H9 (cell line): ENCODE results near the gene PARL. TPM values are rescaled to one million over a fixed set of nuclear protein-coding genes. Genes with fewer than 3 reads are reported as not detected.

Experiments
- DNase-seq: peaks from one replicate; pipeline ENCODE4 v3.0.0-alpha.2; 2017
- H2AFZ ChIP-seq: one replicate; pipeline ENCODE4 v1.6.1; 2013; ENCODE audit warnings: mild to moderate bottlenecking, low read length, control low read depth, moderate library complexity
- H2AK5ac ChIP-seq: 2 replicates; pipeline ENCODE4 v1.6.1; 2013; ENCODE audit warnings: low read length, control low read depth, mixed read lengths; ENCODE audit not compliant: insufficient read length
- H2BK120ac ChIP-seq: one replicate; pipeline ENCODE4 v1.6.1; 2013; ENCODE audit warnings: low read depth, mild to moderate bottlenecking, low read length, control low read depth, inconsistent platforms; ENCODE audit not compliant: poor library complexity, severe bottlenecking
- H2BK12ac ChIP-seq: 2 replicates; pipeline ENCODE4 v1.6.1; 2013; ENCODE audit warnings: low read length, control low read depth, mixed read lengths, low read depth; ENCODE audit not compliant: insufficient read length
- H2BK15ac ChIP-seq: 2 replicates; pipeline ENCODE4 v1.6.1; 2013; ENCODE audit warnings: low read depth, low read length, control low read depth
- H2BK20ac ChIP-seq: one replicate; pipeline ENCODE4 v1.6.1; 2013; ENCODE audit warnings: low read depth, mild to moderate bottlenecking, low read length, control low read depth, inconsistent platforms; ENCODE audit not compliant: poor library complexity, severe bottlenecking
- H2BK5ac ChIP-seq: 2 replicates; pipeline ENCODE4 v1.6.1; 2013; ENCODE audit warnings: low read length, control low read depth, mixed read lengths; ENCODE audit not compliant: insufficient read length
- H3K14ac ChIP-seq: 2 replicates; pipeline ENCODE4 v1.6.1; 2013; ENCODE audit warnings: low read length, control low read depth; ENCODE audit not compliant: insufficient read depth
- H3K18ac ChIP-seq: 2 replicates; pipeline ENCODE4 v1.6.1; 2013; ENCODE audit warnings: low read depth, mild to moderate bottlenecking, mixed read lengths, low read length, control low read depth; ENCODE audit not compliant: insufficient read length
- H3K23ac ChIP-seq: 2 replicates; pipeline ENCODE4 v1.6.1; 2013; ENCODE audit warnings: low read length, control low read depth, mixed read lengths, low read depth; ENCODE audit not compliant: insufficient read length
- H3K23me2 ChIP-seq: 2 replicates; pipeline ENCODE4 v1.6.1; 2013; ENCODE audit warnings: low read depth, mild to moderate bottlenecking, mixed read lengths, low read length, control low read depth; ENCODE audit not compliant: insufficient read length, poor library complexity, severe bottlenecking
- H3K27ac ChIP-seq: 2 replicates; pipeline ENCODE4 v1.5.1; 2013; ENCODE audit warnings: low read length, control low read depth, mixed read lengths, low read depth; ENCODE audit not compliant: insufficient read length
- H3K27me3 ChIP-seq: 2 replicates; pipeline ENCODE4 v1.6.1; 2013; ENCODE audit warnings: low read length, control low read depth, inconsistent platforms; ENCODE audit not compliant: insufficient read depth
- H3K4ac ChIP-seq: 2 replicates; pipeline ENCODE4 v1.6.1; 2013; ENCODE audit warnings: low read depth, mild to moderate bottlenecking, control low read depth, inconsistent platforms, low read length, moderate library complexity
- H3K4me1 ChIP-seq: 2 replicates; pipeline ENCODE4 v1.6.1; 2013; ENCODE audit warnings: low read length, control low read depth, inconsistent platforms; ENCODE audit not compliant: insufficient read depth
- H3K4me2 ChIP-seq: 2 replicates; pipeline ENCODE4 v1.6.1; 2013; ENCODE audit warnings: low read length, control low read depth, mixed read lengths; ENCODE audit not compliant: insufficient read length, insufficient read depth
- H3K56ac ChIP-seq: 2 replicates; pipeline ENCODE4 v1.6.1; 2013; ENCODE audit warnings: low read depth, mild to moderate bottlenecking, mixed read lengths, low read length, control low read depth; ENCODE audit not compliant: insufficient read length
- H3K79me1 ChIP-seq: 2 replicates; pipeline ENCODE4 v1.6.1; 2013; ENCODE audit warnings: low read depth, mild to moderate bottlenecking, moderate library complexity, low read length, control low read depth, inconsistent platforms; ENCODE audit not compliant: insufficient read depth, poor library complexity, severe bottlenecking
- H3K79me2 ChIP-seq: 2 replicates; pipeline ENCODE4 v1.6.1; 2013; ENCODE audit warnings: low read length, control low read depth, inconsistent platforms; ENCODE audit not compliant: insufficient read depth
- H3K9ac ChIP-seq: 2 replicates; pipeline ENCODE4 v1.6.1; 2013; ENCODE audit warnings: low read length, control low read depth, mixed read lengths; ENCODE audit not compliant: insufficient read length; ENCODE audit errors: extremely low read depth
- H3K9me3 ChIP-seq: one replicate; pipeline ENCODE4 v1.6.1; 2013; ENCODE audit warnings: low read depth, low read length, inconsistent platforms; ENCODE audit not compliant: control insufficient read depth
- H3T11ph ChIP-seq: one replicate; pipeline ENCODE4 v1.6.1; 2013; ENCODE audit warnings: mild to moderate bottlenecking, low read length, control low read depth, inconsistent platforms
- H4K20me1 ChIP-seq: one replicate; pipeline ENCODE4 v1.6.1; 2013; ENCODE audit not compliant: control insufficient read depth, insufficient read length, insufficient read depth
- H4K5ac ChIP-seq: 2 replicates; pipeline ENCODE4 v1.6.1; 2013; ENCODE audit warnings: low read depth, mild to moderate bottlenecking, mixed read lengths, low read length, control low read depth; ENCODE audit not compliant: insufficient read length
- H4K8ac ChIP-seq: replicated peaks from 2 replicates; pipeline ENCODE4 v1.6.1; 2013; ENCODE audit warnings: low read length, control low read depth, mixed read lengths, low read depth; ENCODE audit not compliant: insufficient read length
- H4K91ac ChIP-seq: 2 replicates; pipeline ENCODE4 v1.6.1; 2013; ENCODE audit warnings: low read depth, mild to moderate bottlenecking, moderate library complexity, mixed read lengths, low read length, control low read depth; ENCODE audit not compliant: insufficient read length
- H3K27ac Mint-ChIP-seq, 3 experiments: 2 replicates in 2 of 3; 3 replicates in 1 of 3; pipeline ENCODE4 v1.8.0; 2020 to 2021; ENCODE audit warnings: mixed read lengths in 3 of 3, mild to moderate bottlenecking in 1 of 3, moderate library complexity in 1 of 3
- H3K27me3 Mint-ChIP-seq: 2 replicates; pipeline ENCODE4 v1.8.0; 2021; ENCODE audit warnings: low read depth, mild to moderate bottlenecking, moderate library complexity, mixed read lengths
- H3K36me3 Mint-ChIP-seq, 3 experiments: 2 replicates in 2 of 3; 3 replicates in 1 of 3; pipeline ENCODE4 v1.8.0; 2020 to 2021; ENCODE audit warnings: low read depth in 3 of 3, mixed read lengths in 3 of 3; ENCODE audit not compliant: insufficient read depth in 1 of 3
- H3K4me1 Mint-ChIP-seq, 2 experiments: 2 replicates each; pipeline ENCODE4 v1.8.0; 2020; ENCODE audit warnings: mixed read lengths in 2 of 2
- H3K4me3 Mint-ChIP-seq, 2 experiments: 2 replicates in 1 of 2; 3 replicates in 1 of 2; pipeline ENCODE4 v1.8.0; 2020 to 2021; ENCODE audit warnings: mild to moderate bottlenecking in 2 of 2, mixed read lengths in 2 of 2, moderate library complexity in 1 of 2
- H3K9me3 Mint-ChIP-seq, 2 experiments: 2 replicates in 1 of 2; 3 replicates in 1 of 2; pipeline ENCODE4 v1.8.0; 2020; ENCODE audit warnings: mild to moderate bottlenecking in 2 of 2, mixed read lengths in 2 of 2, moderate library complexity in 1 of 2
- CTCF ChIP-seq: fragments of 200-600 bp; sonication (generic); conservative IDR thresholded peaks from 3 replicates; pipeline ENCODE4 v1.8.0; 2021; ENCODE audit warnings: antibody characterized with exemption, mild to moderate bottlenecking
- WGBS: extraction: QIAGEN DNeasy Blood & Tissue Kit; methylation state at CpG from one replicate; pipeline ENCODE4 v1.1.7; 2013; ENCODE audit warnings: missing lambda C conversion rate, low lambda C conversion rate, mixed read lengths; ENCODE audit not compliant: insufficient read length; ENCODE audit errors: extremely low coverage; 5-methylcytosine and 5-hydroxymethylcytosine counted together
- total RNA-seq: library from RNA; stranded (reverse); gene quantifications from 2 replicates; pipeline ENCODE4 v1.2.1, GENCODE V29; 2021

PARL gene
- total RNA-seq, 1 experiment from 2014 or later: 94.5 TPM

GRCh38 chr3:183781246-183781645 lies 103.4 kb downstream of the PARL start:
- H3K27ac ChIP-seq: no peak overlapping the region
- H2AK5ac ChIP-seq: no peak overlapping the region
- no peaks in the 10 kb centered on the region for H3K9me3 Mint-ChIP-seq
- no peak overlapping the region for H3K23ac ChIP-seq
- no peak overlapping the region for H3K56ac ChIP-seq
- peaks cover 53 to 92% (median 87%) of the 10 kb centered on the region in 3 experiments for H3K36me3 Mint-ChIP-seq
- H3K4me1 Mint-ChIP-seq: no peaks in the 10 kb centered on the region
- H4K20me1 ChIP-seq: no peaks in the 10 kb centered on the region
- H3K4ac ChIP-seq: no peak overlapping the region
- H3K27ac Mint-ChIP-seq: no peak overlapping the region
- H3K27me3 ChIP-seq: no peaks in the 10 kb centered on the region
- no peak overlapping the region for H2BK20ac ChIP-seq
- H3K9me3 ChIP-seq: no peaks in the 10 kb centered on the region
- no peak overlapping the region for H2AFZ ChIP-seq
- no peak overlapping the region for H3K18ac ChIP-seq
- H3K23me2 ChIP-seq: no peaks in the 10 kb centered on the region
- H2BK120ac ChIP-seq: no peak overlapping the region
- no peak for DNase-seq
- H3K27me3 Mint-ChIP-seq: no peaks in the 10 kb centered on the region
- no peak overlapping the region for H4K5ac ChIP-seq
- no peak overlapping the region for H3T11ph ChIP-seq
- no CpG with 5 or more reads among the region's 6 CpGs for WGBS
- H3K9ac ChIP-seq: no peak overlapping the region
- no peaks in the 10 kb centered on the region for H3K4me1 ChIP-seq
- H3K79me2 ChIP-seq: no peaks in the 10 kb centered on the region
- no peak overlapping the region for H4K8ac ChIP-seq
- H2BK5ac ChIP-seq: no peak overlapping the region
- TF ChIP-seq CTCF: no peak
- H3K14ac ChIP-seq: no peak overlapping the region
- no peak overlapping the region for H2BK12ac ChIP-seq
- no peak overlapping the region for H2BK15ac ChIP-seq
- no peak overlapping the region for H4K91ac ChIP-seq
- no peaks in the 10 kb centered on the region for H3K79me1 ChIP-seq
- H3K4me3 Mint-ChIP-seq: no peak overlapping the region
- H3K4me2 ChIP-seq: no peak overlapping the region
